ENCODE measurements around the gene C10orf143. TPM values are rescaled to one million over a fixed set of nuclear protein-coding genes. Genes with fewer than 3 reads are reported as not detected.
A peak's percentile ranks its signal among the peaks of the same experiment; 100 is the strongest.

C10orf143 gene
- total RNA-seq, 2 experiments from 2014 or later, result 4.4 to 5.1 TPM

GRCh38 chr10:130141460-130141859 lies 30.8 kb upstream of the C10orf143 start:
- H3K4me3 Mint-ChIP-seq, result no peak overlapping the region
- no peak for ATAC-seq
- intact Hi-C loops (cut with micrococcal nuclease), result no loop called here

GRCh38 chr10:130141038-130141437 lies 30.4 kb upstream of the C10orf143 start:
- no peaks in the 10 kb centered on the region for H3K27me3 Mint-ChIP-seq
- H3K9me3 Mint-ChIP-seq, result no peaks in the 10 kb centered on the region
- TF ChIP-seq CTCF (IDR thresholded peaks at IDR 0.05), result no peak
- ATAC-seq, result no peak
- H3K36me3 Mint-ChIP-seq (ENCODE audit: low read depth), result peaks cover 39% of the 10 kb centered on the region
- no peak for DNase-seq
- no peak overlapping the region for H3K4me3 Mint-ChIP-seq
- POLR2A ChIA-PET, result interaction anchor here (1.3 to 1.6 kb wide), 2 partner anchors 18 to 31 kb away, joined by 3 to 8 read pairs; partner anchors contain the start of gene C10orf143
- CTCF ChIA-PET, result interaction anchor here (1.5 kb wide), 1 partner anchor 18 kb away, joined by 3 read pairs; no protein-coding TSS in a partner anchor
- H3K4me1 Mint-ChIP-seq (ENCODE audit: low read depth), result peaks cover 61% of the 10 kb centered on the region
- intact Hi-C loops (cut with micrococcal nuclease), result no loop called here
- peak overlapping the region; percentile 39 for H3K27ac Mint-ChIP-seq

More at GRCh38 chr10:130141460-130141859, 30.8 kb upstream of the C10orf143 start:
- peak overlapping the region; percentile 39 for H3K27ac Mint-ChIP-seq
- no peaks in the 10 kb centered on the region for H3K9me3 Mint-ChIP-seq
- POLR2A ChIA-PET, result interaction anchor here (1.3 to 1.6 kb wide), 2 partner anchors 17 to 31 kb away, joined by 3 to 8 read pairs; partner anchors contain the start of gene C10orf143
- peaks cover 64% of the 10 kb centered on the region for H3K4me1 Mint-ChIP-seq (ENCODE audit: low read depth)
- H3K36me3 Mint-ChIP-seq (ENCODE audit: low read depth), result peaks cover 43% of the 10 kb centered on the region
- CTCF ChIA-PET, result interaction anchor here (1.1 to 1.7 kb wide), 3 partner anchors 13 to 30 kb away, joined by 3 to 6 read pairs (median 4); partner anchors contain the start of gene C10orf143
- TF ChIP-seq CTCF (IDR thresholded peaks at IDR 0.05), result no peak
- no peak for DNase-seq
- H3K27me3 Mint-ChIP-seq, result no peaks in the 10 kb centered on the region

GRCh38 chr10:130140425-130140824 lies 29.8 kb upstream of the C10orf143 start:
- Mint-ChIP-seq H3K27me3 (no peaks in the 10 kb centered on the region), H3K4me3 (no peak overlapping the region), H3K4me1 (ENCODE audit: low read depth) (peaks cover 60% of the 10 kb centered on the region), H3K9me3 (no peaks in the 10 kb centered on the region), H3K36me3 (ENCODE audit: low read depth) (peaks cover 36% of the 10 kb centered on the region), H3K27ac (no peak overlapping the region)
- DNase-seq (no peak), ATAC-seq (no peak)
- ChIA-PET POLR2A (interaction anchor here (6.0 kb wide), 1 partner anchor 30 kb away, joined by 54 read pairs; the partner anchor contains the start of gene C10orf143), CTCF (interaction anchor here (0.8 to 2.5 kb wide), 3 partner anchors 13 to 39 kb away, joined by 3 to 11 read pairs (median 3); no protein-coding TSS in a partner anchor)
- no peak for TF ChIP-seq CTCF (IDR thresholded peaks at IDR 0.05)
- intact Hi-C loops (cut with micrococcal nuclease), result no loop called here

- Mint-ChIP-seq H3K27ac (peak overlapping the region; percentile 58), H3K36me3 (ENCODE audit: low read depth) (peaks cover 29% of the 10 kb centered on the region), H3K4me3 (peak overlapping the region; percentile 88), H3K27me3 (peaks cover 2% of the 10 kb centered on the region), H3K9me3 (no peaks in the 10 kb centered on the region), H3K4me1 (ENCODE audit: low read depth) (peaks cover 57% of the 10 kb centered on the region)
- DNase-seq (peak; percentile 47), ATAC-seq (peak; percentile 32)
- CTCF ChIA-PET, result interaction anchor here (2.5 to 4.5 kb wide), 2 partner anchors 11 to 28 kb away, joined by 11 to 32 read pairs; partner anchors contain the start of gene C10orf143
- POLR2A ChIA-PET, result interaction anchor here (1.7 to 6.0 kb wide), 2 partner anchors 11 to 28 kb away, joined by 10 to 54 read pairs; partner anchors contain the start of gene C10orf143
- intact Hi-C loops (cut with micrococcal nuclease), result no loop called here
- TF ChIP-seq CTCF (IDR thresholded peaks at IDR 0.05), result no peak
Measured at GRCh38 chr10:130138479-130138866, 27.8 kb upstream of the C10orf143 start.
